PFSK-1 (cell line): ENCODE data around the gene SKI. TPM values are rescaled to one million over a fixed set of nuclear protein-coding genes. Genes with fewer than 3 reads are reported as not detected.

ENCODE experiments used
- FOXP2 ChIP-seq: optimal IDR thresholded peaks from 2 replicates; pipeline ENCODE3; 2011; ENCODE audit warnings: borderline replicate concordance, control low read depth, inconsistent platforms; ENCODE audit not compliant: insufficient read depth; ENCODE audit errors: extremely low read length, extremely low read depth
- POLR2AphosphoS5 ChIP-seq: IDR thresholded peaks from 2 replicates; pipeline ENCODE4 v1.6.1; 2012; ENCODE audit warnings: low read depth, mild to moderate bottlenecking, control low read depth, low read length, moderate library complexity
- REST ChIP-seq, 2 experiments: IDR thresholded peaks; 2 replicates each; pipeline versions ENCODE4 v1.6.1 to v1.8.0; 2011 to 2012; ENCODE audit warnings: low read depth in 2 of 2, low read length in 2 of 2, control low read depth in 1 of 2, inconsistent platforms in 1 of 2, mild to moderate bottlenecking in 1 of 2, moderate library complexity in 1 of 2; ENCODE audit not compliant: insufficient read depth in 1 of 2
- SIN3A ChIP-seq: IDR thresholded peaks from 2 replicates; pipeline ENCODE4 v1.6.1; 2012; ENCODE audit warnings: mild to moderate bottlenecking, low read length, moderate library complexity, borderline replicate concordance; ENCODE audit not compliant: insufficient read depth
- TAF1 ChIP-seq: IDR thresholded peaks from 2 replicates; pipeline ENCODE4 v1.6.1; 2012; ENCODE audit warnings: low read length, control low read depth, borderline replicate concordance; ENCODE audit not compliant: insufficient read depth
- polyA plus RNA-seq: library from polyadenylated mRNA; unstranded; fragments of >200 nt; gene quantifications from one replicate; pipeline ENCODE4 v1.2.1, GENCODE V29; 2012; ENCODE audit warnings: low read depth, missing spikeins; ENCODE audit not compliant: insufficient read length

The SKI gene
- 29.4 TPM for polyA plus RNA-seq

DNA sequence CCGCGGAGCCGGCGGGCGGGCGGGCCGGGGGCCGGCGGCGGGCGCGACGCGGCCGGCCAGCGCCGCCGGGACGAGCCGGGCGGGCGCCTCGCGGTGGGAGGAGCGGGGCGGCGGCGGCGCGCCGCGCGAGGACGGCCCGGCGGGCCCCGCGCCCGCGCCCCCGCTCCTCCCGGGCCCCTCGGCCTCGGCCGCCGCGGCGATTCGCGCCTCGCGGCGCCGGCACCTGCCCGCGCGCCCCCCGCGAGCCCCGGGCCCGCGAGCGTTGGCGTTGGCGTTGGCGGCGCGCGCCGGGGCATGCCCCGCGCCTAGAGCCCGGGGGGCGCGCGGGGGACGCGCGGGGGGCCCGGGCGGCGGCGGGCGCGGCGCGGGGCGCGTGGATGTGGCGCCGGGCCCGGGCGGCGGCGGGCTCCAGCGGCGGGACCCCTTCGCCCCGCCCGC, at the start of gene SKI:
TSS of gene SKI (plus strand) at position 163 of the 438 bp plus-strand sequence. CDS start 448 bp downstream, outside the sequence.
- TF ChIP-seq SIN3A (no peak), POLR2AphosphoS5 (no peak), TAF1 (no peak), REST (IDR thresholded peaks at IDR 0.05; ENCODE audit: insufficient read depth in 1 of 2, low read depth in 2 of 2, low read length in 2 of 2) (no peak), FOXP2 (no peak)

DNA sequence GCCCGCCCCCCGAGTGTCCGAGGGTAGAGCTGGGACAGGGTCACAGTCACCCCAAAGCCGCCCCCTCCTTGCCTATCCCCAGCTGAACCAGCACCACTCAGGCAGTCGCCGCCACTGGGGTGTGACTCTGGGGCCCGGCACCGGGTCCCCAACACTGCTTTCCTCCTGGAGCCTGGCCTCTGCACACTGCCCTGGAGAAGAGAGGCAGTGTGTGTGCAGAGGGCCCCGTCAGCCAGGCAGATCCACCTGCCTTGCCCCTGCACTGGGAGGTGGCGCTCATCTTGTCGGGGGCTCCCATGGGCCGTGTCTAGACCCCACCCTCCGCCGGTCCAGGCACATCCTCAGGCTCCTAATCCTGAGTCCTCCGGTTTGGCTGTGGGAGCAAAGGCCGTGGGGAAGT, 49.2 kb upstream of the SKI start:
- TF ChIP-seq TAF1 (no peak), REST (IDR thresholded peaks at IDR 0.05; ENCODE audit: insufficient read depth in 1 of 2, low read depth in 2 of 2, low read length in 2 of 2) (no peak), SIN3A (no peak), FOXP2 (no peak)

DNA sequence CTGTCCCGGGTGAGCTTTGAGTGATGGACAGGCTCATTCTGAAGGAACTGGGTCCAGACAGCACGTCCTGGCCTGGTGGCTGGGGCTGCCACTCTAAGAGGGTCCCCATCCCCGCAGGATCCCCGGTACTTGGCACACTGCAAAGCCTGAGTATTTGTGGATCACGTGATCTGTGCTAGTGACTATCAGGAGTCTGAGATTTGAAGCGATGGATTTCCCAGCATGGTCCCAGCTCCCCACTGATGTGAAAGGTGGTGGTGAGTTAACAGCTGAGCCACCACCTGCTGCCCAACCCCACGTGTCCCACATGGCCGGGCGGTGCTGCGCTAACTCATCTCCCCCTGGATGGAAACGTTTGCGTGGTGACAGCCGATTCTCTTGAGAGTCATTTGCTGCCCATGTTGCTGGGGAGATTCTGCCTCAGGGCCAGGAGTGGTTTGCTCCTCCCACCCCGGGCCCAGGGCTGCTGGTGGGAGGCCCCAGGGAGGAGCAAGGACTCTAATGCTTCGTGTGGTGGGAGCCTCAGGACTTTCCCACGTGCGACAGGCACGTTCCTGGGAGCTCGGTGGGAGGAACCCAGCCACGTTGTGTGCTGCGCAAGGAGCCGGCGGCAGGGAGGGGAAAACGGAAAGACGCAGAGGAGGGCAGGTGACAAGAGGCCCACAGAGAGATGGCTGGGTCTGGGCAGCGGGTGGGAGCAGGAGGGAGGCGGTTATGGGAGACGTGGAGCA, 48.7 kb upstream of the SKI start:
- no peak for TF ChIP-seq POLR2AphosphoS5
- no peak for TF ChIP-seq SIN3A
- TF ChIP-seq REST (IDR thresholded peaks at IDR 0.05; ENCODE audit: insufficient read depth in 1 of 2, low read depth in 2 of 2, low read length in 2 of 2): no peak
- no peak for TF ChIP-seq FOXP2
- TF ChIP-seq TAF1: no peak

GRCh38 chr1:2180297-2181245, 47.5 kb upstream of the SKI start:
- TF ChIP-seq TAF1: no peak
- TF ChIP-seq SIN3A: no peak
- TF ChIP-seq FOXP2: no peak
- TF ChIP-seq REST (IDR thresholded peaks at IDR 0.05; ENCODE audit: insufficient read depth in 1 of 2, low read depth in 2 of 2, low read length in 2 of 2): no peak
- no peak for TF ChIP-seq POLR2AphosphoS5
